ENCODE measurements around the gene TWIST1.

TWIST1 gene

GRCh38 chr7:19117091-19117869 is at the start of gene TWIST1:
TWIST1 (minus strand) TSS chr7:19117636; CDS start chr7:19117321, 315 bp downstream.
- peak; percentile 87 for DNase-seq (ENCODE audit: low read depth, low spot score)

DNA sequence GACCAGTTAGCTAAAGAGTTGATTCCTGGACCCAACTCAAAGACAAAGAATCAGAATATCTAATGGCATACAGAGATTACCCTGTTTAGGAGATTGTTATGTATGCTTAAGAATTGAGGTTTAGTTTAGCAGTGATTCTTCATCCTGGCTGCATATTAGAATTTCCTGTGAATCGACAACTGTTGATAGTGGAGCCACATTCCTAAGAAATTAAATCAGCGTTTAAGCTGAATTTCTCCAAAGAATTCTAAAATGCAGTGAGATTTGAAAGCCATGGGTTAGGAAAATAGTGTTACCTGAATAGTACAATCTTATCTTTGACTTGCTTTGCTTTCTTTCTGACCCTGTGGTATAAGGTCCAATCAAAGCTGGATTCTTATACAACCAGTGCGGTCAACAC is 44.2 kb upstream of the TWIST1 start:
- DNase-seq (ENCODE audit: low read depth, low spot score): peak; percentile 3

DNA sequence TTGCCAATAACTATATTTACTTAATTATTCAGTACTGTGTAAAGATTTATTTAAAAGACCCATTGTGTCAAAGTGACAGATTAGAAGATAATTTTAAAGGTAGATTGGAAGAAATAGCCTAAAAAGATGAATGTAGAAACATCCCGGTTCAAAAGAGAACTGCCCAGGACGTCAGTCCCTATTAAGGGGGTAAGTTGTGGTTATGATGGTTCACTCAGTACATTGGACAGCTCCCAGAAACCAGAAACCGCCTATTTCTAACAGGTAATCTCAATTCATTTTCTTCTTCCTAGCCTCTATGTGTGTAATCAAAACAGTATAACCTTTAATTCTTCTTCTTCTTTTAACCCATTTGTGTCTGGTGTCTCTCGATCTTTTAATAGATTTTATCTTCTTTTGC is 29.3 kb upstream of the TWIST1 start:
- DNase-seq (ENCODE audit: low read depth, low spot score): peak; percentile 56

DNA sequence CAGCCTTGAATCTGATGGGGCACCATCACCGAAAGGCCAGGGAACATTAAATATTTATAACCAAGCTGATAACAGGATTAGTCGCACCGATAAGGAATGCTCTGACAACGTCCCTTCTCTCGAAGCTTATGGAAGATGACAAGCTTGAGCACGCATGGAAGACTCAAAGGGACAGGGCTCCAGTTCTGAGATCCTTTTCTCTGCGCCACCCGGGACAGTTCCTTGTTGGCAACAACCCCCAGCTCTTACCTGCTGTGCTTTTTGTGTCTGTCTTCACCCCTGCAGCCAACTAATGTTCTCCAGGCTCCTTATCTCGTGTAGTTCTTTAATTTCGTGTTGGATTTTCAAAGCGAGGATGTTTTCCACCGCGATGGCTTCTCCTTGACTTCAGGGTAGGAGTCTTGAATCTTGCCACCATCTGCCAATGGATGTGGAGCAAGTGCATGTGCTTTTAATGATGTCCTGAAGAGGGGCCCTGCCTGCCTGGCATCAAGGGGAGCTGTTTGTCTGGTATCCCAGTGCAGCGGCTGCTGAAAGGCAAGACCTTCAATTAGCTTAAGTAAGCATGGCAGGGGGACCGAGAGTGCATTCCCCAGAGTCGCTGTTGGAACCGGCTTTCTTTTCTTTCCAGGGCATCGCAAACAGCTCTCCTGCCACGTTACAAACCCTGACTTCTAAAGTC is 28.1 kb upstream of the TWIST1 start:
- no peak for DNase-seq (ENCODE audit: low read depth, low spot score)

DNA sequence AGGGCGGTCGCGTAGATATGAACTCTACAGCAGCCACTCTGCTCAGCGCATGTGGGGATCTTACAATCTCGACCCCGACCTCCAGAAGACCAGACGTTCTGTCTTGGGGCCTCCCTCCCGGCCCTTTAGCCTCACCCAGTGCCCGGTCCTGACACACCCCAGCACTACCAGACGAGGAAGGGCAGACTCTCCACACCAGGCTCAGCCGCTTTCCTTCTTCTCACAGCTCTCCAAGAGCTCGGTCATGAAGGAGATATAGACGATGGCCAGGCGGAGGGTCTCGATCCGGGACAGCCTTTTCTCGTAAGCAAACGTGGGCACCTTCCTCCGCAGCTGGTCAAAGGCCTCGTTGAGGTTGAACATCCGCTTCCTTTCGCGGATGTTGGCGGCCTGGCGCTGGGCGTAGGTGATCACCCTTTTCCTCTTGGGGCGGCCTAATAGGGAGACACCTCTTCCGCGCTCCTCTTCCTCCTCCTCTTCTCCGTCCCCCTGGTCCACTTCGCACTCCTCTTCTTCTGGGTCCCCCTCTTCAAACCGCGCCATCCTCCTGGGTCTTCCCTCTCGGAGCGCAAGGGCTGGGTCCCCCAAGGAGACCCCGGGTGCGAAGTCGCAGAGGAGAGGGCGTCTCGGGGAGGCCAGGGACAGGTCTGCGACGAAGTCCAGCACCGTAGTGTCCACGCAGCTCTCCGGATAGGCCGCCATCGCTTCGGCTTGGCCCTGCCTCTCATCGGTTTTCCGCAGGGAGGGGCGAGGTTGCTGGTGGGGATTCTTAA is 27.4 kb upstream of the TWIST1 start, which contains the start of gene FERD3L:
FERD3L (minus strand) TSS at position 761 of the 773 bp plus-strand sequence; CDS start at position 702, 59 bp downstream.
- peak; percentile 10 for DNase-seq (ENCODE audit: low read depth, low spot score)

- peak; percentile 13 for DNase-seq (ENCODE audit: low read depth, low spot score)
These were observed 26.6 kb upstream of the TWIST1 start for GRCh38 chr7:19143881-19144574.

DNA sequence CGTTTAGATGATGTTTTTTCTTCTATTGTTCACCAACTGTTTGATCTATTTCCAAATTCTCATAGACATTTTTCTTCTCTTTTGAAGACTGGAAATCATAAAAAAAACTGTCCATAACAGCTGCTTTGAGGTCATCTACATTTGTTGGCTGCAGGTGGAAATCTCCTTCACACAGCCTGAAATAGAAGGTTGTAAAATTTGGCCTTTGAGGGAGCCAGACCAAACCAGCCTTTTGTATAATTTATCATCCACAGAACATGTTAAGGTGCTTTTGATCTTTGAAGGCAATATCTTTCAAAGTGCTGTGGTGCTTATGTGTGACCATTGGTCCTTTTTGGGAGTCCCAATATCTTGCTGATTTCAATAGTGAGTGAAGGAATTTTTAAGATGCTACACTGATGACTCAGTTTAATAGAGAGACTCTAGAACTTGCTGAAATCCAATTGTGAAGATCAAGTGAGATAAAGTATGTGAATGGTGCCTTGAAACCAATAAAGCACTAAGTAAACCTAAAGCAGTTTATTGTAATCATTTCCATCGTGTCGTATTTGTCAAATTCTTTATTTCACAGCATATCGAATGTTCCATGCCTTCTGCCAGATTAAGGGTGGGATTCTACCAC is 22.4 kb upstream of the TWIST1 start:
- no peak for DNase-seq (ENCODE audit: low read depth, low spot score)

GRCh38 chr7:19133886-19134285 is 16.4 kb upstream of the TWIST1 start:
- no peak for DNase-seq (ENCODE audit: low read depth, low spot score)

GRCh38 chr7:19133390-19133789 is 16.0 kb upstream of the TWIST1 start:
- no peak for DNase-seq (ENCODE audit: low read depth, low spot score)

DNA sequence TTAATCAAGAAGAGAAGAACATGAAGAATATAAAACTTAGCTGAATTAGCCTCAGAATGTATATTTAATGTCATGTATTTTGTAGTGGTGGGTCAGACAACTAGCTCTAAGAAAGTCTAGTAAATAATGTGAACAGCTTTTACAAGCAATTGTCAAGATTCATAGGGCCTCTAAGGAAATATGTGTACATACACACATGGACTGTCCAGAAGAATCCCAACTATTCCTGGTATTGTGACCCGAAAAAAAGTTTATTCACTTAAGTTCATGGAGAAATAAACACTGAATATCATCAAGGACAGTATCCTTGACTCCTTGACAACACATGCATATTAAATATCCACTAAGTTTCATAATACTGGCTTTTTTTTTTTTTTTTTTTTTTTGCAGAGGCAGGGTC is 11.4 kb upstream of the TWIST1 start:
- DNase-seq (ENCODE audit: low read depth, low spot score): no peak

- peak; percentile 64 for DNase-seq (ENCODE audit: low read depth, low spot score)
These were observed 4.6 kb upstream of the TWIST1 start for GRCh38 chr7:19121977-19122588.

DNA sequence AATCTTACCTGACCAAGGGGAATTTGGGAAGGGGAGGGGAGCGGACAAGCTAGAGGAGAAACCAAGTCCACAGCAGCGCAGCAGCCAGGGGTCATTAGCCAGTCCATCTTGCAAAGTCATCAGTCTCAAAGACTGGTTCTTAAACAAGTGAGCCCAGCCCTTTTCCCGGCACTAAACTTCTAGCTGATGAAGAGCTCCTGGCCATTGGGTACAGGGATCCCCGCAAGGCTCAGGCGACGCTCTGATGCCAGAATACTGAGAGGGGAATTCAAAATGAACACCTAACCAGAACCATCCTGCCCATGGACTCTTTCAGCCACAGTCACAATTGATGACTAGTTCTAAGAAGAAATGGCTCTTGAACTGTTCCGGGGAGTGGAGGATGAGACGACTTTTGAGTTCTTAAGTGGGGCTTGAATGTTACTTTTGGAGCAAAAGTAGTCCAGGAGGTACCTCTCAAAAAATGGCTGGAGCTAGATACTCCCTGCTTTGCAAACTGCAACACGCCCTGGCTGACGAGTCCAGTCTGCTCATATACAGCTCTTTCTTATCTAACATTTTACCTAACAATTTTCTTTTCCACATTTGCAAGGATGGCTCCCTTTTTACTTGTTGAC is 2.5 kb upstream of the TWIST1 start:
- peak; percentile 7 for DNase-seq (ENCODE audit: low read depth, low spot score)

DNA sequence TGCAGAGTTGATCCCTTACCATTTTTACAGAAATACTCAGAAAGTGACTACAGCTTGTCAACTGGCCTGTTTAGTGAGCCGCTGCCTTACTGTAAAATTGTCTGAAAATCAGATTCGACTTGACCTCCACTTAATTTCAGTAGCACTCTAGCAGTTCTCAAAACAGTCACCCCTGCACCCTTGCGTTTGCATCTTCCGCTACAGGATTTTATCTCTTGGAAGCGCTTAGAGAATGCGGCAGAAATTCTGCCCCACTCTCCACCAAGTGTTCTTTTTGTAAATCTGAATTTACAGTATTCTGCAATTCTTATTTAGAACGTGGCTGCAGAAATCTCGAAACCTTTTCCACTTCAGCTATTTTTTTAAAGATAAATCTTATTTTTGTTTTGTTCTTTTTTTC is 1.9 kb upstream of the TWIST1 start:
- DNase-seq (ENCODE audit: low read depth, low spot score): no peak

- DNase-seq (ENCODE audit: low read depth, low spot score): peak; percentile 45
These were observed 1.4 kb upstream of the TWIST1 start for GRCh38 chr7:19118636-19119371.

DNA sequence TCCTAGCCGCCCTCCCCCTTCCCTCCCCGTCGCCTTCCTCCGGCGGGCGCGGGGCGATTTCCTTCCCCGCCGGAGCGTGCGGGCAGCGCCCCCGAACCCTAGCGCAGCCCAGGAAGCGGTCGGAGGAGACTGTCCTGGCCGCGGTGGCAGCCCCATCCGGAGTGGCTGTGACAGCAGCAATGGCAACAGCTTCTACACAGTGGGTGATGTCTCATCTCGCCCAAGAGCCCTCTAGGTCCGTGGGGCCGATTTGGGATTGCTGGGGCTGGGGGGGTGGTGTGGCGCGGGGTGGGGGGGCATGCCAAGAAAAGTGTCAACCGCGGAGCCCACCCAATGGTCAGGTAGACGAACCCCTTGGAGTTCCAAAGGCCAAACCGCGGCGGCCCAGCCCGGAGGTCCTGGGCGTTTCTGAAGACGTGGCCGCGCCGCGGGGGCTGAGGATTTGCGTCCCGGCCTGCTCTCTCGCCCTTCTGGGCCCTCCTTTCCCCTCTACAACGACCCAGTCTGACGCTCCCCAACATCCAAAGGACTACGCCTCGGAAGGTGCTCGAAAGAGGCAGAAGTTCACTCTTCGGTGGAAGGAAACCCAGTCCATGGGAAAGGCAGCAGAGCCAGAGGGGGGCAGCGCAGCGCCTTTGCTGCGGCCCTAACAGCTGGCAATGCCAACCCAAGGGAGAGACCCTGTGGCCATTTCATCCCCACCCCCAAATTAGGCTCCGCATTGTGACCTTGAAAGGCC is 603 bp upstream of the TWIST1 start:
- DNase-seq (ENCODE audit: low read depth, low spot score): peak; percentile 54

DNA sequence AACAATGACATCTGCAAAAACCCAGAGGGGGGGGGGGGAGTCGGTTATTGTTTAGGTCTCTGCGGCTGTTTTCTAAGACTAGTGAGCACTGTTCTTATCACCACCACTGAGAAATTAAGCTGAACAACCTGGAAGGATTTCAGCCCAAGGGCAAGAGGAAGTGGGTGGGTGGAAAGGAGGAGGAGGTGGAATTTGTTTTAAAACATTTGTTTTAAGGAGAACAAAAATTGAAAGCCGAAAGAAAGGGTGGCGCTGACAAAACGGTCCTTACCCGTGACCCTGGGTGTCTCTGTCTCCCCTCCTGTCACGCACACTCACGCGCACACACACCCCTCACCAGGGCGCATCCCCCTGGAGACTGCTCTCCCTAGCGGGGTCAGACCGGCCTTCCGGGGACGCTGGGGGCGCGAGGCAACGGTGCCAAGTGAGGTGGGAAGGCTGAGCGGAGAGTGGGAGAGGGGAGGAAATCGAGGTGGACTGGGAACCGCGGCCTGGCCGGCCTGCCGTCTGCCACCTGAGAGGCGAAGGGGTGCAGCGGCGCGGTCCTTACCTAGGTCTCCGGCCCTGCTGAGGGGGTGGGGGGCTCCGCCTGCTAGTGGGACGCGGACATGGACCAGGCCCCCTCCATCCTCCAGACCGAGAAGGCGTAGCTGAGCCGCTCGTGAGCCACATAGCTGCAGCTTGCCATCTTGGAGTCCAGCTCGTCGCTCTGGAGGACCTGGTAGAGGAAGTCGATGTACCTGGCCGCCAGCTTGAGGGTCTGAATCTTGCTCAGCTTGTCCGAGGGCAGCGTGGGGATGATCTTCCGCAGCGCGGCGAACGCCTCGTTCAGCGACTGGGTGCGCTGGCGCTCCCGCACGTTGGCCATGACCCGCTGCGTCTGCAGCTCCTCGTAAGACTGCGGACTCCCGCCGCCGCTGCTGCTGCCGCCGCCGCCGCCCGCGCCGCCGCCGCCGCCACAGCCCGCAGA is 1.0 kb downstream of the TWIST1 start:
- DNase-seq (ENCODE audit: low read depth, low spot score): peak; percentile 66

DNA sequence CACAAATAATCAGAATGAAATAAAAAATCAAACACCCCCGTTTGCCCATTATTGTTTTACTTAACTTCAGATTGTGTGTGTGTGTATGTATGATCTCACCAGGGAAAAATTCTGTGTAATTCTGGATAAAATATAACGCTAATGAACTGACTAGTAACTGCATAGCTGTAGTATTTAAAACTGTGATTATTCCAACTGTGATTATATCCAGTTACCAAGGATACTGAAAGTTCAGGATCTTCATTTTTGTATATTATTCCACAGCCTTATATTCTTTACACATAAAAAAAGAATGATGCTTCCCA is 2.9 kb downstream of the TWIST1 start:
- peak; percentile 46 for DNase-seq (ENCODE audit: low read depth, low spot score)

Data from astrocyte of the hippocampus (primary cell).